BE2C (cell line): ENCODE results near the gene USP1.

Experiments
- DNase-seq: peaks from one replicate; pipeline ENCODE4 v3.0.0-alpha.2; 2020
- H3K27me3 ChIP-seq: fragments of 250-450 bp; sonication (Bioruptor Pico); 2 replicates; pipeline ENCODE4 v1.5.1; 2020; ENCODE audit warnings: mild to moderate bottlenecking
- H3K36me3 ChIP-seq: fragments of 250-450 bp; sonication (Bioruptor Pico); 2 replicates; pipeline ENCODE4 v1.5.1; 2020; ENCODE audit warnings: mild to moderate bottlenecking
- H3K4me1 ChIP-seq: fragments of 250-450 bp; sonication (Bioruptor Pico); 2 replicates; pipeline ENCODE4 v1.5.1; 2020
- H3K4me3 ChIP-seq: 2 replicates; pipeline ENCODE4 v1.5.1; 2011; ENCODE audit warnings: low read depth, low read length
- H3K9me3 ChIP-seq: fragments of 250-450 bp; sonication (Bioruptor Pico); 2 replicates; pipeline ENCODE4 v1.5.1; 2020
- CTCF ChIP-seq: IDR thresholded peaks from 2 replicates; pipeline ENCODE4 v1.5.1; 2012; ENCODE audit warnings: mild to moderate bottlenecking, low read depth, low read length

Gene USP1

GRCh38 chr1:62423580-62424242 lies 13.1 kb upstream of the USP1 start:
- Histone ChIP-seq H3K4me1 (no peaks in the 10 kb centered on the region), H3K4me3 (no peak overlapping the region), H3K27me3 (no peaks in the 10 kb centered on the region), H3K36me3 (no peaks in the 10 kb centered on the region), H3K9me3 (no peaks in the 10 kb centered on the region)
- no peak for TF ChIP-seq CTCF
- no peak for DNase-seq

- no peak for TF ChIP-seq CTCF
- H3K36me3 ChIP-seq: no peaks in the 10 kb centered on the region
- H3K4me3 ChIP-seq: no peak overlapping the region
- no peaks in the 10 kb centered on the region for H3K9me3 ChIP-seq
- no peaks in the 10 kb centered on the region for H3K27me3 ChIP-seq
- DNase-seq: no peak
- no peaks in the 10 kb centered on the region for H3K4me1 ChIP-seq
These were observed 12.4 kb upstream of the USP1 start for GRCh38 chr1:62424411-62424810.

- Histone ChIP-seq H3K36me3 (no peaks in the 10 kb centered on the region), H3K27me3 (no peaks in the 10 kb centered on the region), H3K4me1 (no peaks in the 10 kb centered on the region), H3K9me3 (no peaks in the 10 kb centered on the region), H3K4me3 (no peak overlapping the region)
- peak; percentile 32 for DNase-seq
- TF ChIP-seq CTCF: no peak
These were observed 11.8 kb upstream of the USP1 start for GRCh38 chr1:62425041-62425440.

- Histone ChIP-seq H3K36me3 (no peaks in the 10 kb centered on the region), H3K4me1 (no peaks in the 10 kb centered on the region), H3K9me3 (no peaks in the 10 kb centered on the region), H3K4me3 (no peak overlapping the region), H3K27me3 (no peaks in the 10 kb centered on the region)
- no peak for TF ChIP-seq CTCF
- DNase-seq: no peak
These were observed 10.6 kb upstream of the USP1 start for GRCh38 chr1:62426237-62426636.

GRCh38 chr1:62426794-62427193 lies 10.1 kb upstream of the USP1 start:
- Histone ChIP-seq H3K4me3 (no peak overlapping the region), H3K27me3 (no peaks in the 10 kb centered on the region), H3K36me3 (no peaks in the 10 kb centered on the region), H3K4me1 (no peaks in the 10 kb centered on the region), H3K9me3 (no peaks in the 10 kb centered on the region)
- no peak for DNase-seq
- no peak for TF ChIP-seq CTCF

GRCh38 chr1:62428351-62428750 lies 8.5 kb upstream of the USP1 start:
- no peak for TF ChIP-seq CTCF
- H3K9me3 ChIP-seq: no peaks in the 10 kb centered on the region
- no peak overlapping the region for H3K4me3 ChIP-seq
- H3K36me3 ChIP-seq: no peaks in the 10 kb centered on the region
- H3K27me3 ChIP-seq: no peaks in the 10 kb centered on the region
- H3K4me1 ChIP-seq: no peaks in the 10 kb centered on the region
- no peak for DNase-seq
